ENCODE results near the gene SUPT5H. TPM values are rescaled to one million over a fixed set of nuclear protein-coding genes. Genes with fewer than 3 reads are reported as not detected.
A peak's percentile ranks its signal among the peaks of the same experiment; 100 is the strongest.

SUPT5H gene
- total and polyA plus RNA-seq, 2 of the 8 experiments (the other 6 are each of a cell fraction or from before 2014, with no cell fraction given), result 77.8 to 111 TPM

- Histone ChIP-seq H4K91ac (replicated peaks; ENCODE audit: insufficient read length, low read length) (no peak overlapping the region), H2BK12ac (ENCODE audit: low read depth, low read length) (no peak overlapping the region), H3K4me3 (ENCODE audit: extremely low read depth in 1 of 4, insufficient read depth in 2 of 4, low read depth in 3 of 4, low read length in 4 of 4) (no peak overlapping the region), H2AK5ac (ENCODE audit: low read depth, low read length) (no peak overlapping the region; the same call in 1 of the 2 replicates), H3K23ac (ENCODE audit: insufficient read length) (no peak overlapping the region), H3K27me3 (replicated peaks in 1 of 4; ENCODE audit: control insufficient read depth in 3 of 4, extremely low read depth in 1 of 4, insufficient read depth in 3 of 4, low read length in 3 of 4) (no peaks in the 10 kb centered on the region), H3K14ac (ENCODE audit: insufficient read length) (no peak overlapping the region), H4K20me1 (replicated peaks in 1 of 2; ENCODE audit: control insufficient read depth in 1 of 2, insufficient read depth in 2 of 2, low read length in 2 of 2) (peaks cover 0 to 5% of the 10 kb centered on the region in 2 experiments), H3K18ac (ENCODE audit: extremely low read depth, low read length) (peak overlapping the region; percentile 16; the same call in 1 of the 2 replicates), H3K4me2 (ENCODE audit: insufficient read depth in 1 of 2, low read depth in 2 of 2, low read length in 2 of 2) (no peak overlapping the region; a peak in 1 of 4 replicates), H4K8ac (ENCODE audit: extremely low read depth, insufficient read depth, low read length) (no peak overlapping the region), H2BK120ac (replicated peaks; ENCODE audit: low read depth, low read length) (no peak overlapping the region), H2BK20ac (ENCODE audit: low read length) (no peak overlapping the region), H3K56ac (replicated peaks; ENCODE audit: insufficient read length, low read depth, low read length) (no peak overlapping the region), H3K36me3 (ENCODE audit: control insufficient read depth in 2 of 4, insufficient read depth in 4 of 4, low read length in 3 of 4) (peaks cover 14 to 36% (median 28%) of the 10 kb centered on the region in 4 experiments), H4K5ac (ENCODE audit: insufficient read length, low read depth, low read length) (no peak overlapping the region), H2AFZ (ENCODE audit: low read length) (no peak overlapping the region), H3K4me1 (replicated peaks in 1 of 4; ENCODE audit: control insufficient read depth in 3 of 4, insufficient read depth in 4 of 4, low read length in 3 of 4) (peaks cover 5 to 18% (median 13%) of the 10 kb centered on the region in 4 experiments), H3K4ac (replicated peaks; ENCODE audit: insufficient read length, low read depth, low read length) (no peak overlapping the region), H3K27ac (ENCODE audit: low read depth, low read length) (no peak overlapping the region), H3K79me1 (ENCODE audit: low read depth, low read length) (no peaks in the 10 kb centered on the region), H3K9me3 (ENCODE audit: insufficient read depth in 2 of 2, low read depth in 1 of 2, low read length in 1 of 2) (no peaks in the 10 kb centered on the region), H3K79me2 (ENCODE audit: control insufficient read depth in 1 of 2, insufficient read depth in 2 of 2, low read length in 2 of 2) (no peaks in the 10 kb centered on the region), H2BK15ac (ENCODE audit: low read length) (no peak overlapping the region), H3K9ac (replicated peaks in 1 of 4; ENCODE audit: extremely low read depth in 1 of 4, low read depth in 3 of 4, low read length in 3 of 4) (no peak overlapping the region), H3K23me2 (ENCODE audit: low read depth, low read length) (peaks cover 5% of the 10 kb centered on the region), H2BK5ac (ENCODE audit: low read depth, low read length) (no peak overlapping the region)
- CTCF ChIA-PET (ENCODE audit: partially characterized antibody), result interaction anchor here (0.6 to 3.1 kb wide), 5 partner anchors 12 to 74 kb away, joined by 3 to 14 read pairs (median 5); no protein-coding TSS in a partner anchor
- DNase-seq (ENCODE audit: low read depth in 1 of 2, low spot score in 2 of 2) (no peak), FAIRE-seq (peak; percentile 42)
- WGBS, 2 experiments (ENCODE audit: extremely low coverage in 1 of 2, insufficient coverage in 1 of 2, insufficient read length in 1 of 2, insufficient replicate concordance in 2 of 2, low coverage in 1 of 2, low lambda C conversion rate in 2 of 2, missing lambda C conversion rate in 1 of 2), result 83% methylated on average over 5 of the region's 5 CpGs; no CpG with 5 or more reads in 1 of the 2 experiments
- POLR2A ChIA-PET (ENCODE audit: partially characterized antibody), result interaction anchor here (3.4 to 47.8 kb wide), 6 partner anchors 3 to 36 kb away, joined by 22 to 1154 read pairs (median 28); partner anchors contain the start of genes MED29, PAF1, PLEKHG2 and RPS16
- TF ChIP-seq EGR1 (IDR thresholded peaks at IDR 0.05; ENCODE audit: borderline replicate concordance, low read depth, low read length), result no peak
- no peak for TF ChIP-seq ASH2L (IDR thresholded peaks at IDR 0.05; ENCODE audit: low read length)
- no peak for TF ChIP-seq KDM5A (IDR thresholded peaks at IDR 0.05; ENCODE audit: low read length)
These were observed 19.2 kb upstream of the SUPT5H start for GRCh38 chr19:39426170-39426569.

Measured in H1 (cell line).